T-helper 2 cell treated with Interferon-gamma antibody and Interleukin-4, amounts not matched to agents 100 ng/mL and 5 ng/mL, for 36 hours (primary cell): ENCODE results near the gene HOXD9. TPM values are rescaled to one million over a fixed set of nuclear protein-coding genes. Genes with fewer than 3 reads are reported as not detected.

Experiments
- intact Hi-C: fragments of 100-400 bp; cut with micrococcal nuclease; formaldehyde crosslinking; loops from one replicate; pipeline ENCODE4 v1.15.1; 2023
- total RNA-seq: library from RNA; stranded (reverse); gene quantifications from 2 replicates; pipeline ENCODE4 v1.2.3, GENCODE V29; 2022

The HOXD9 gene
- total RNA-seq, 1 donor from 2014 or later: not detected

DNA sequence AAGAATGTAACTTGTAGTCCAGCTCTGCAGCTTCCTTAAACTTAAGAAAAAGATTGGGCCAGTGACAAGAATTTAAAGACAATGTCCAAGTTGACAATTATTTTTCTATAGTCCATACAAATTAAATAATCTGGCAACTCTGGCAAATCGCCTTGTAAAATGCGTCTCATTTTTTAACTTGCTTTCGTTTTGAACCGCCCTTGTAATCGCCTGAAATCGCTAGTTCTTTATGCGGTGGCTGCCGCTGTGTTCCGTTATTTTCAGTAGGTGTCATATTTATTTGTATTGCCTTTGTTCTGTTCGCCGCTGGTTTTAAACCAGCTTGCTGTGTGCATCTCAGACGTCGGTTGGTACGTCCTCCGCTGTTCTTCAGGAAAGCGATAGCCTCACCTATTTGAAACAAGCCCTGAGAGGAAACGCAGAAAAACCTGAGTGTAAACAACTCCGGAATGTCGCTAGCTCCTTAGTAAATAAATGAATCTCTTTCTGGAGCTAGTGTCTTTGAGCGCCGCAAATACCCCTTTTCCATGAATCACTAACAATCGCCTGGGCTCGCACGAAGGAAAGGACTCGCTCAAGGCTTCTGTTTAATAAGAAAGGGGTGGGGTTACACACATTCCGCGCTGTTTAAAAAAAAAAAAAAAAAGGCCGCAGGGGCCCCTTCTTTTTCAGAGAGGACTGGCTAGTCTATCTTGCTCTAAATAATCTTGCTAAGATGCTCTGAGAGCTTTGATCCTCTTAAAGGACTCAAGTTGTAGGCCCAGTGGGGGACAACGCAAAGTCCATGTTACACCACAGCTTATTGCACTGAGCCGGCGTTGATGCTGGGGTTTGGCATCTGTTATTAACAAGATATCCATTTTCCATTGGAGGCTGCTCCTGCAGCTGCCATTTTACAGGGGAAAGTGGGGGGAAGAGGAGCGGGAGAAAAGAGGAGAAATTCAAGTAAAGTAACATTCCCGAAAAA lies 10.0 kb downstream of the HOXD9 start:
- intact Hi-C loops: loop anchor here (2.0 to 10.0 kb wide), 2 partner anchors 18 to 682 kb away; partner anchors contain the start of gene HOXD4

DNA sequence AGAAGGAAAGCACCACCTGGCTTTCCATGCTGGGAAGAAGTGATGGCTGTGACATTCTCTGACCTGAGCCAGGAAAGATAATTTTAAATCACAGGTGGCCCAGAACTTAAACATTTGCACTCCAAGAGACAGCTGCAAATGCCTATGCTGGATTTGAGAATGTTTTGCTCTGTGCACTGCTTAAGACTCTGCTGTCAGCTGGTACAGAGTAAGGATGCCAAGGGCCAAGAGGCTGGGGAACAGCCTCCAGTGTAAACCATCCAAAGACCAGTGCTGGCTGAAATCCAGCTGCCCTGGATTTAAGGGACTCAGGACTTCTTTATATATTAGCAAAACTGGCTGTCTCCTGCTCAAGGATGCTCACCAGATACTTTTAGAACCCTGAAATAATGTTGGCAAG lies 10.9 kb downstream of the HOXD9 start:
- intact Hi-C loops: loop anchor here (2.0 to 10.0 kb wide), 2 partner anchors 17 to 681 kb away; partner anchors contain the start of gene HOXD4

DNA sequence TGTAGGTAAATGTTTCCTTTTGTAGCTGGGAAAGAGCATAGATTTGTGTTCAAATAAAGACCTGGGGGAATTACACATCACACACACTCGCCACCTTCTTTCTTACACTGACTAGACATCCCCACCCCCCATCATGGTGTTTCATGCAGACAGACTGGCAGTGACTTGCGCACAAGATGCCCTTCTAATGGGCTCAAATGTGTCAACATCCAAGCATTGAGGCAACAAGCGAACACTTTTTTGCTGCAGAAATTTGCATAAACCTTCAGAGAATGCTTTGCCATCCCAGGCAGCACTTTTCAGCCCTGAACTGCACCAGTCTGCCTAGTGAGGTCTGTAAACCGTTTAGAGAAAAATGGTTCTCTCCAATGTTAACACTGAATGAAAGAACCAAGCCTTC lies 11.5 kb downstream of the HOXD9 start:
- intact Hi-C loops: loop anchor here (10.0 kb wide), 1 partner anchor 681 kb away; no protein-coding TSS in a partner anchor

DNA sequence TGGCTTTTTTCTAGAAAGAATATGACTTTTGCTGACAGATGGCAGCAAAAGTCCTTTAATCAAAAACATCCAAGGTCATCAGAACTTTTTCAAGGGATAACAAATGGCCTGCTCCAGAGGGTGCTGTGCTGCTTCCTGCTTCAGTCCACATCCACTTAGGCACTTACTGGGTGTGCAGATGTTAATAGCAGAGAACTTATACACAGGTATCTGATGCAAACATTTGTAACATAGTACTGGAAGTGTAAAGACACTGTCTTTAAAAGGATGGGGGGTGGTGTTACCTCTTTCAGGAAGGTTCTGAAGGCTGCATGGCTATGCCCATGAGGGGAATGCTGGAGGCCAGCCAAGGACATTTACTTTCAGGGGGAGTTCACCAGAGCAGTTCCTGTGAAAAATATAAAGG lies 12.5 kb downstream of the HOXD9 start:
- intact Hi-C loops: loop anchor here (10.0 kb wide), 1 partner anchor 680 kb away; no protein-coding TSS in a partner anchor

DNA sequence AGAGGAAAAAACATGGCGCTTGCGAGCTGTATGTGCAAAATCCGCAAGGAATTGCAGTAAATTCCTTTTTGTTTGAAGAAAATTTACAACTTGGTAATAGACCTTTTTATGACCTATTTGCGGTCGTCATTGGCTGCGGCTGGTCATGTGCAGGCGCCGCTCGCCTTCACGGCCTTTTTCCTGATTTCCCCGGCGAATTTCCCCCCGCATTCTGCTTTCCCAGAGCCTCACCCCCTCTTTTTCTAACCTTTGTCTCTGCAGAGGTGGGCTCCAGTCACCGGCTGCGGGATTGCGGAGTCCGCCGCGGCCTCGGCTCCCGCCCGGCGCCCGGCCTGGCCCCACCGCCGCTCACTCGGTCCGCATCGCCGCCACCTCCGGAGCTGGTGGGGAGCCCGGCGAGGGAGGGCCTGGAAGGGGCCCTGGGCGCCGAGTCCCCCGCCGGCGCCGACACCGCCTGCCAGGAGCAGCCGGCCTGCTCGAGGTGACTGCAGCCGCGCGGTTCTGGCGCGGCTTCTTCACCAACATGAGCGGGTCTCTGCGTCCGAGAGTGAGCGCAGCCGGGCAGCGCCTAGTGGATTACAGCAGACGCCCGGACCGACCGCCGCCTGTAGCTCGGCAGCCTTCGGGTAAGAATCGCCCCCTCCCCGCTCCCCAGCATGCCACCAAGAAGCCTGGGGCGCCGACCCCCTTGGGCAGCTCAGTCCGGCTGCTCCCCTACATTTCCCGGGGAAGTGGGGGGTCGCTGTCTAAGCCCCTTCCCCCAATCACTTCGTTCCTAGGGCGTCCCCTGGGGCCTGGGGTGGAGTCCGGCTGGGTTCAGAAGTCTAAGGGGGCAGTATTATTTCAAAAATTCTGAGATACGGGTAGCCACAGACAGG lies 14.1 kb downstream of the HOXD9 start:
- intact Hi-C loops: loop anchor here (10.0 kb wide), 1 partner anchor 678 kb away; no protein-coding TSS in a partner anchor

DNA sequence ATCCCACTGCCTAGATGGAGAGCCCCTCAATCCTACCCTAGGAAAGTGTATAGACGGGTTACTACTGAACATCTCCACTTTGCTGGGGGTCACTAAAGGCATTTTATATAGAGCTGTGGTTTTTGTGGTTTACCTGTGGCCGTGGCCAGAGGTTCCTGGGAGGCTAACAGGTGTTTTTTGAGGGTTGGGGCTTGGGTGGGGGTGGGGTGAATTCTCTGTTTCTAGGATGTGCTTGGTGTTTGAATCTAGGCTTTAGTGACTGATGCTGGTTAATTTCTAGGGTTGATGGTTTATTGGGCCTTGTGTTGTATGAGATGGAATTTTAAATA lies 14.7 kb downstream of the HOXD9 start:
- intact Hi-C loops: loop anchor here (10.0 kb wide), 1 partner anchor 678 kb away; no protein-coding TSS in a partner anchor

DNA sequence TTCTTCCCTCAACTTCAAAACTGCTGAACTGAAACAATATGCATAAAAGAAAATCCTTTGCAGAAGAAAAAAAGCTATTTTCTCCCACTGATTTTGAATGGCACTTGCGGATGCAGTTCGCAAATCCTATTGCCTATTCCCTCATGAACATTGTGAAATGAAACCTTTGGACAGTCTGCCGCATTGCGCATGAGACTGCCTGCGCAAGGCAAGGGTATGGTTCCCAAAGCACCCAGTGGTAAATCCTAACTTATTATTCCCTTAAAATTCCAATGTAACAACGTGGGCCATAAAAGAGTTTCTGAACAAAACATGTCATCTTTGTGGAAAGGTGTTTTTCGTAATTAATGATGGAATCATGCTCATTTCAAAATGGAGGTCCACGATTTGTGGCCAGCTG lies 15.4 kb downstream of the HOXD9 start:
- intact Hi-C loops: loop anchor here (10.0 kb wide), 1 partner anchor 677 kb away; no protein-coding TSS in a partner anchor

DNA sequence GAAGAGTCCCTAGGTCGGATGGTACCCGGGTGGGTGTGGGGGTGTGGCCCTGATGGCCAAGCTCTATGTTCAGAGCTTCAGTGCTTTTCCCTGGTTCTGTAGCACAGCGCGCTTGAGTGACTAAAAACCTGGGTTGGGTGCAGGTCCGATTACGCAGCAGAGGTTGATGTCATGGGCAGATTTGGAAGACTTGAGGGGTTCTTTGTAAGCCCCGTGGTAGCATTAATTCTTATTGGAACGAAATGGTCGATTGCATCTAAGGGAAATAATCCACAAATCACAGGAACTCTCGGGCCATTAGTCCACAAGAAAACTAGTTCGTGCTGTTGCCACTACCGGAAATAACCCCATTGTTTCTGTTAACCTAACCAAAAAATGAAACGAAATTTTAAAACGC lies 16.0 kb downstream of the HOXD9 start:
- intact Hi-C loops: loop anchor here (10.0 kb wide), 1 partner anchor 676 kb away; no protein-coding TSS in a partner anchor

DNA sequence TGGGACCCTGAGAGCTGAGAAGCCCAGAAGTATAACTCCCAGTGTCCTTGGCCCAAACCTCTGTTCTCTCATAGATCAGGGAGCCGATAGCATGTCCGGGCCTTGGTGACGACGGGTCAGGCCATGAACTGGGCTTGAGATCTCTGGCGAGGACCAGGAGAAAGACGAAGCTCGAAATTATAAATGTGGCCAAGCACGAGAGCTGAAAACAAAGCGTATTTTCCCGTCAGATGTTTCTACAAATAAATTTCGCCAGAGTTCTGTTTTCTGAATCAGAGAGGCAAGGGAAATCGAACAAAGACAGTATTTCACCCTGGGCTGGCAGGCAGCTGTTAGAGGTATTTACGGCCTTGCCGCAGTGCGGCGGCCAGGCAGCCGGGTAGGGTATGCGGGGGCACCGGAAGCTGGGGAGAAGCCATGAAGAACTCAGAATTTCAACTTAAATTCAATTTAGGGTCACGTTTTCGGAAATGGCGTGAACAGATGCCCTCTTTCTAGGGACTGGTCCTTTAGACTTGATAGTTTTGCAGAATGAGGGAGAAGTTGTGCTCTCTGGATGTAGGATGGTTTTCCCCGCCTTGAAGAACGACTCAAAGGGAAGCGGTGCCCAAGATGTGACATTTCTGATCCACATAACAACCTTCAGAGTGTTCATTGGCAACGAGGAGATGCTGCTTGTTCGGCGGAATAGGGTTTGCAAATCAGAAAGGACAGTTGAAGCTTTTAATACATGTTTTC lies 16.6 kb downstream of the HOXD9 start:
- intact Hi-C loops: loop anchor here (10.0 kb wide), 1 partner anchor 676 kb away; no protein-coding TSS in a partner anchor

DNA sequence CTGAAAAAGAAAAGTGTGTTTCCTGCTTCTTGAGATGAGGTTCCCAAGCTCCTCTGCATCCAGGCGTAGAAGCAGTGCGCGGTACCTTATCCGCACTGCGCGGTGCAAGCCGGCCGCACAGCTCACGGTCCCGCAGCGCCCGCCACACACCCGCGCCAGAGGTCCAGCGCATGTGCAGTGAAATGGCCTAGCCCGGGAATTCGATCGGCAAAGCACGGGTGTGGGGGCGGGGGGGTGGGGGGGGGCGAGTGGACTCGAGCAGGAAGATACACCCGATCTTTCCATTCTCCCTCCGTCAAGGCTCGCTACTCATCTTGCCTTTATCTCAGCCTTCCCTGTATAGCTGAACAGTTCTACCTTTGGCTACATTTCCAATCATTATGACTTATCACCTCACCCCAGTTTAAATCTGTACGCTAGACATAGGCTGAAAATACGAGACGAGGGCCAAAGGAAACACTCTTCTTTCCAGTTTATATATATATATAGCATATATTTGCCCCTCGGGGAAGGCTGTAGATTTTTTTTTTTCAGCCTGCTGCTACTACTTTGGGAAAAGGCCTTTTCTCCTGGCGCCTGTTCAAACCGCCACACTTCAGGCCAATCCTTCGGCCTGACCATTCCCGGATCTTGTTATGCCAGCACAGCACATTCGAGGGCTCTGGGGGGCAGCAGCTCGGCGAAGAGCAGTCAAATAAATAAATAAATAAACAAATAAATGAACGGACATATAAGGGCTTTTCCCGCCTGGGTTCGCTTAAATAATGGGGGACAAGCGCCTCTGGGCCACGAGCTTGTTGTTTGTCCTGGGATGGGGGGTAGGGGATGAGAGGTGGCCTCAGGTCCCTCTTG lies 17.4 kb downstream of the HOXD9 start:
- intact Hi-C loops: loop anchor here (1.0 to 10.0 kb wide), 6 partner anchors 315 to 1007 kb away; no protein-coding TSS in a partner anchor

DNA sequence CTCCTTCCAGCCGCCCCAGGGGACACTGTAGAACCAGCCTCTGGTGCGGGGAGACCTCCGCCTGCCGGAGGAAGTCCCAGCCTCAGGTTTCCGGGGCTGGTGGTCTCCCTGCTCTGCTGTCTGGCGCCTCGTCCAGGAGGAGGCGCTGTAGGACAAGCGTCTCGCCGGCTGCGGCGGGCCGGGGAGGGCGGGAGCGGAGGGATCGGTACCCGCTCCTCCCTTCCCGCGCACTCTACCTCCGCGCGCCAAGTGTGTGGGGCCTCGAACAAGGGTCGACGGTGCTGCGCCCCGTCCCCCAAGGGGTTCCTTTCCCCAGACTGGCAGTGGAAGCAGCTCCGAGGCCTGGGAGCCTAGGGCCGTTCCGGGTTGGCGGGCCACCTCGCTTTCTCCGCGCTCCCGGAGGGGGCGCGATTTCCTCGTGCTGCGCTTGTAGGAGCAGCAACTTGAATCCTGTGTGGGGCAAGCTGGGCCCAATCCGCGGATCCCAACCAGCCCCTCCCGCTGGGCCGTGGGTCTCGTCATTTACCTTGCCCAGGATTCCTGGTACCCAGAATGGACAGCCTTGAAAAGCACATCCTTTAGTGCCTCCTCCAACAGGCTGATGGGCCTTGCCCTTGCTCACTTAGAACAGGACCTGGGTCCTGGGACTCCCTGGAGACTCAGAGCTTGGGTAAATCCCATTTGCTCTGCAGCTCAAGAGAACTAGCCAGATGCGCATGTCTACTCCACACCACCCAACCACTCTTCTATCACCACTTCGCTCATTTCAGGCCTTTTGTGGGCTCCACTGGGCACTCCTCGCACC lies 18.2 kb downstream of the HOXD9 start:
- intact Hi-C loops: loop anchor here (1.0 to 5.0 kb wide), 5 partner anchors 315 to 1007 kb away; no protein-coding TSS in a partner anchor

DNA sequence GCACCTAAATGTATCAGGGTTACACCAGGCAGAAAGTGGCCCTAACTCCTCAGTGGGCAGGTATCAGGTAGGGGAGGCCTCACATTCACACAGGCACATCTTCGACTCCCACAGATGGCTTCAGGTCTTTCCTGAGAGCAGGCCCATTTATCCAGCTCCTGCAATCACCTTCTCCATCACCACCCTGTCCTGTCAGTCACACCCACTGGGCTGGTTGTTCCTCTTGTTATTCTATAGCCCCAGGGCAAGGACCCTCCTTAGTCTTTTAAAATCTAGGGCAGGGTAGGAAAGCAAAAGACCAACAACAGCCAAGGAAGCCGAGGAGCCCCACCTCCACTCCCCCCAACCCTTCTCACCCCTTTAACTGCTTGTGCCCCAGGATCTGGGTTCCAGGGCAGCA lies 19.8 kb downstream of the HOXD9 start:
- intact Hi-C loops: loop anchor here (5.0 kb wide), 3 partner anchors 410 to 1005 kb away; no protein-coding TSS in a partner anchor

DNA sequence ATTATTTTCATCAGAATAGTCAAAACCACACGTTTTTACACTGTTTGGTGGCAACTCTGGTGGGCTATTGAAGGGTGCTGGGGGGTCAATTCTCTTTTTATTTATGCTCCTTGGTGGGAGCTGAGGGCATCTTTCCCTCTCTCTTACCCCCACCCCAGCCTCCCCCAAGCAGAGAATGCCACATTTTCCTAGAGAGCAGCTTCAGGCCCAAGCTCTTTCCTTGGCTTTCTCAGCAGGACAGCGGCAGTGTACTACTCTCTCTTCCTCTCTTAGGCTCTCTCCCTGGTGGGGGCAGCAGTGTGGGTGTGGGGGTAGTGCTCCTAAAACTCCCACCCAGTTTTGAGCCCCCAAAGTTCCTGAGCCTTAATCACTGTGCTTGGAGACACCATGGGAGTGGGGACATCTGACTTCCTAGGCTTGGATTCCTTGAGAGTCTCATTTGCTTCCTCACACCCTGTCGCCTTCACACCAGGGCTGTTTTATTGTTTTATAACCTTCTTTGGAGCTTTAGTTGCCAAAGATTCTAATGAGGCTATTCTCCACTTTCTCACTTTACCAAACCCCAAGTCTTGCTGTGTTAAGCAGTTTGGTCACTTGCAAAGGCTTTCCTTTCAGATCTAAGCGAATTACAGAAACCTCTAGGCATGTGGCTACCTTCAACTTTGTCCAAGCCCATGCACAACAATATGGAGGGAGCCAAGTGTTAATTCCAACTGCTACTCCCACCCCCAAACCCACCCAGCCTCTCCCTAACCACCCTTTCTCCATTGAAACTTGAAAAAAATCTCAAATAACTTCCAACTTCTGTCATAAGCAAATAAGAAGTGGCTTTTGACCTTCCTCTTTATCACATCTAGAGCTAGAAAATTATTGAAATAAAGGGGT lies 22.8 kb downstream of the HOXD9 start:
- intact Hi-C loops: no loop called here

DNA sequence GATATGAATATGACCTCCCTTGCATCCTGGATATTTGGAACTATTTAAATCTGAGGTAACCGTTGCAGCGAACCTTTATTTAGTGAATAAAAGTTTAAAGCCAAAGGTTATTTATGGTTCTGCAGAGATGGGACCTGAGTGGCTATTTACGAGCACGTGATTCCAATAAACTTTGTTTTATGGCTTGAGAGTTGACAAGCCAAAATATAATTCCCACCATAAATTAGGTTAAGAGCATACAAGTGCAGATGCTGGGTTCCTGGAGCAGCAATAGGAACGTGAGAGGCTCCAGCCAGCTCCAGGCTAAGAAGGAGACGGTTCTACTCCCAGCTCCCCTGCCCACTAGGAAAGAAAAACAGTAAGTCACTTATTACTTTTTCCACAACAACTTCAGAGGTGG lies 23.6 kb downstream of the HOXD9 start:
- intact Hi-C loops: no loop called here

DNA sequence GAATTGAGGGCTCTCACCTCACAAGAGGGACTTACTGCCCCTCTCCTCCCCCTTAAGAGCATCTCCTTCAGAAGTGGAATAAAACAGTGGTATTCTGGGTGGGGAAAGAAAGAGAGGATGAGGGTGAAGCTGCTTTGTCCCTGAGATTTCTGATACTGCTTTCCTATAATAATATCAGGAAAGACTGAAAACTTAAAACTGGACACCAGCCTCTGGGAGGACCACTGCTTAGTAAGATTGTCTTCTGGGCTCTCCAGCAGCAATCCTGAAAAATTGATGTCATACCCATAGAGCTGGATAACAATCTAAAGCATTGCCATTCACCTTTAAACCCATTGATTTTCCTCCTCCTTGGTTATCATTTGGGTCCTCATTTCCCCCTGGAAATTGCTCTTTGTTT lies 24.1 kb downstream of the HOXD9 start:
- intact Hi-C loops: no loop called here

DNA sequence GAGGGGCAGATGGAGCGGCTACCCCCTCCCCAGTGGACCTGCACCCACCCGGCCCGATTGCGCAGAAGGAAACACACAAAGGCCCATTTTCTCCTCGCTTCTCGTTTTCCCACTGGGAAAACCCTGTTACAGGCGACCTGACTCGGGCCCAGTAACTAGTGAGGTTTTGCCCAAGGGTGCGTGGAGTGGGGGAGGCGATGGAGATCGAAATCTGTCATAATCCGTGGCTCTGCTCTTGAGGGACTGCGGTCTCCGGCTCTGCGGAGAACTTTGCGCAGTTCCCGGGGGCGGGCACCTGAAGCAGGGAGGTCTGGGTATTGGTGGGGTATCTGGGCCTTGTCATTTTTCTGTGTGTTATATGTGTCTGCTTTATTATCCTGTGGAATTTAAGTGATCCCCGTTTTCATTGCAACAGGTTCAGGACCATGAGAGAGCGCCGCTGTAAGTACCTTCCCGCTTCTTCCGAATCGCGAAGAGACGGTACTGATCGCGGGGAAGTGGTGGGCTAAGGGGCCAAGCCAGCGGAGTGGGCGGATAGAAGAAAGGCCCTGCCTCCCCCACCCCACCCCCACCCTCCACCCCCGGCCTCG lies 24.8 kb downstream of the HOXD9 start:
- intact Hi-C loops: no loop called here

DNA sequence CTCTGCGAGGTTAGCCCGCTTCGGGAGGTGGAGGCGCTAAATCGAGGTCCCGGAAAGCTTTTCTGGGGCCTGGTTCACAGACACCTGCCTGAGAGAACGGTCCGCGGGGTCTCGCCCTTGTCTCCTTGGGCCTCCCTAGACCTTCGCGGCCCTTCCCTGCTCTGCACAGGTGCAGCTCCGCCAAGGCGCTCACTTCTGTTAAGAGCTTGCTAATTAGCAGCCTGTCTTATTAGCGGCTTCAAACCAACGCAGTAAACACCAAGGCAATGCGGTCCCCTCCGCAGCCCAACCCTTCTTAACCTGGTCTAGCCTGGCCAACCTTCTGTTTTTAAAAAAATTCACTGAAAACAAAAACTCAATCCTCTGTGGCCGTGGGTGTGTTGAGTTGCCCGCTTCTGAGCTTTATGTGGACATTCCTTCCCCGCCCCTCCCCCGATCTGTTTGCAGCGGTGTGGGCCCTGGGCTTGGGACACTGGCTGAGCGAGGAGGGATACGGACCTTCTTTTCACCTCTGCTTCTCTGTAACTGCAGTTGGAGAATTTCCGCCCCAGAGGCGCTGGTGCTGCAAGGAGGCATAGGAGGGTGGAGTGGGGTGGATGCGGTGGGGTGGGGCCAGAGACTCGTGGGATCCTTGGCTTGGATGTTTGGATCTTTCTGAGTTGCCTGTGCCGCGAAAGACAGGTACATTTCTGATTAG lies 25.4 kb downstream of the HOXD9 start:
- intact Hi-C loops: no loop called here
